ENCODE measurements around the gene LRRFIP1. TPM values are rescaled to one million over a fixed set of nuclear protein-coding genes. Genes with fewer than 3 reads are reported as not detected.
A peak's percentile ranks its signal among the peaks of the same experiment; 100 is the strongest.

LRRFIP1 gene
- total RNA-seq, 4 donors from 2014 or later, result 142 to 213 (median 191) TPM

- TF ChIP-seq POLR2A (IDR thresholded peaks at IDR 0.05; ENCODE audit: low read depth) (no peak), POLR2AphosphoS5 (IDR thresholded peaks at IDR 0.05) (no peak), CTCF (IDR thresholded peaks at IDR 0.05) (no peak), EP300 (IDR thresholded peaks at IDR 0.05) (no peak)
- Histone ChIP-seq H3K4me3 (no peak overlapping the region), H3K27ac (replicated peaks in 1 of 4) (peak overlapping the region; percentile 58 to 69 (median 66)), H3K9me3 (no peaks in the 10 kb centered on the region), H3K36me3 (no peaks in the 10 kb centered on the region), H3K4me1 (peaks cover 34 to 64% (median 49%) of the 10 kb centered on the region in 4 donors), H3K27me3 (no peaks in the 10 kb centered on the region)
- intact Hi-C loops (cut with DNase I), result loop anchor here (5.0 to 10.0 kb wide), 2 partner anchors 54 to 87 kb away; no protein-coding TSS in a partner anchor
- DNase-seq (ENCODE audit: extremely low spot score), result no peak
- 26% methylated on average over 3 of the region's 3 CpGs for WGBS
Measured at GRCh38 chr2:237669283-237669627, 41.9 kb downstream of the LRRFIP1 start.

GRCh38 chr2:237669628-237670392 is 42.4 kb downstream of the LRRFIP1 start:
- H3K27ac ChIP-seq (replicated peaks in 1 of 4), result peak overlapping the region; percentile 58 to 69 (median 66)

GRCh38 chr2:237670641-237671040 is 43.3 kb downstream of the LRRFIP1 start:
- peak overlapping the region; percentile 58 to 69 (median 66) for H3K27ac ChIP-seq (replicated peaks in 1 of 4)
- DNase-seq (ENCODE audit: extremely low spot score), result no peak
- peaks cover 48 to 74% (median 58%) of the 10 kb centered on the region in 4 donors for H3K4me1 ChIP-seq
- no peaks in the 10 kb centered on the region for H3K27me3 ChIP-seq
- no peaks in the 10 kb centered on the region for H3K36me3 ChIP-seq
- intact Hi-C loops (cut with DNase I), result loop anchor here (5.0 kb wide), 1 partner anchor 77 kb away; no protein-coding TSS in a partner anchor
- WGBS, result 22% methylated on average over 12 of the region's 14 CpGs
- H3K4me3 ChIP-seq, result no peak overlapping the region
- no peak for TF ChIP-seq EP300 (IDR thresholded peaks at IDR 0.05)
- peak in 1 of 2 donors; percentile 6 for TF ChIP-seq POLR2AphosphoS5 (IDR thresholded peaks at IDR 0.05)
- no peak for TF ChIP-seq CTCF (IDR thresholded peaks at IDR 0.05)
- no peaks in the 10 kb centered on the region for H3K9me3 ChIP-seq

More at GRCh38 chr2:237669628-237670392, 42.4 kb downstream of the LRRFIP1 start:
- Histone ChIP-seq H3K4me1 (peaks cover 39 to 69% (median 53%) of the 10 kb centered on the region in 4 donors), H3K36me3 (no peaks in the 10 kb centered on the region), H3K9me3 (no peaks in the 10 kb centered on the region), H3K4me3 (no peak overlapping the region), H3K27me3 (no peaks in the 10 kb centered on the region)
- 37% methylated on average over 16 of the region's 21 CpGs for WGBS
- DNase-seq (ENCODE audit: extremely low spot score), result no peak
- TF ChIP-seq POLR2A (IDR thresholded peaks at IDR 0.05; ENCODE audit: low read depth) (no peak), POLR2AphosphoS5 (IDR thresholded peaks at IDR 0.05) (peak; percentile 70 to 79), CTCF (IDR thresholded peaks at IDR 0.05) (no peak), EP300 (IDR thresholded peaks at IDR 0.05) (no peak)
- intact Hi-C loops (cut with DNase I), result loop anchor here (5.0 to 10.0 kb wide), 3 partner anchors 55 to 88 kb away; no protein-coding TSS in a partner anchor

- H3K27me3 ChIP-seq, result no peaks in the 10 kb centered on the region
- intact Hi-C loops (cut with DNase I), result loop anchor here (5.0 kb wide), 1 partner anchor 76 kb away; no protein-coding TSS in a partner anchor
- H3K9me3 ChIP-seq, result no peaks in the 10 kb centered on the region
- no peaks in the 10 kb centered on the region for H3K36me3 ChIP-seq
- peak overlapping the region; percentile 58 to 69 (median 66) for H3K27ac ChIP-seq (replicated peaks in 1 of 4)
- no peak for DNase-seq (ENCODE audit: extremely low spot score)
- 80% methylated on average over 7 of the region's 7 CpGs for WGBS
- H3K4me1 ChIP-seq, result peaks cover 57 to 78% (median 63%) of the 10 kb centered on the region in 4 donors
- TF ChIP-seq POLR2A (IDR thresholded peaks at IDR 0.05; ENCODE audit: low read depth) (no peak), POLR2AphosphoS5 (IDR thresholded peaks at IDR 0.05) (no peak), CTCF (IDR thresholded peaks at IDR 0.05) (no peak), EP300 (IDR thresholded peaks at IDR 0.05) (no peak)
- H3K4me3 ChIP-seq, result no peak overlapping the region
Measured at GRCh38 chr2:237671466-237672138, 44.2 kb downstream of the LRRFIP1 start.

Data from esophagus muscularis mucosa (tissue), 4 donors.